Measurements from ENCODE around the gene BMPR1A. TPM values are rescaled to one million over a fixed set of nuclear protein-coding genes. Genes with fewer than 3 reads are reported as not detected.

The BMPR1A gene
- total RNA-seq, 1 donor from 2014 or later, result 42.3 TPM

DNA sequence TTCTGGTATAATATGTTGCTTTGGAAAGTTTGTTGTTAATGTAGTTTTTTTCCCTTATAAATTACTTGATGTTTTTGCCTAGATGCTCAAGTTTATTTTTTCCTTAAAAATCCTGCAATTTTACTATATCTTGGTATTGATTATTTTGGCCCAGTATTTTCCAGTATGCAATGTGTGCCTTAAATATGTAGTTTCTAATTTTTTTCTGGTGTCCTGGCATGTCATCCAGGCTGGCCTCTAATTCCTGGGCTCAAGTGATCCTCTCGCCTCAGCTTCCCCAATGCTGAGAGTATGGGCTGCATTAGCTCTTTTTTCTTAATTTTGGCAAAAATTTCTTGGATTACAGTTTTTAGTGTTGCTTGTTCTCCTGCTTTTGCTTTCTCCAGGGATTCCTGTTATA, 57.6 kb downstream of the BMPR1A start:
- no peak overlapping the region for H3K9ac ChIP-seq (ENCODE audit: low read depth in 1 of 3, low read length in 3 of 3)
- peaks cover 9 to 14% (median 14%) of the 10 kb centered on the region in 3 donors for H3K4me1 ChIP-seq (ENCODE audit: control insufficient read depth in 3 of 3, insufficient read depth in 3 of 3, low read length in 3 of 3)
- H3K4me3 ChIP-seq (ENCODE audit: low read length in 3 of 3), result peak overlapping the region in 1 of 3 donors; percentile 14
- H3K27ac ChIP-seq (ENCODE audit: low read depth, low read length), result no peak overlapping the region
- H3K9me3 ChIP-seq (ENCODE audit: control insufficient read depth in 3 of 3, low read length in 3 of 3), result no peaks in the 10 kb centered on the region
- no peaks in the 10 kb centered on the region for H3K27me3 ChIP-seq (ENCODE audit: control insufficient read depth in 3 of 3, insufficient read depth in 3 of 3, low read length in 3 of 3)
- H3K36me3 ChIP-seq (ENCODE audit: control insufficient read depth in 3 of 3, insufficient read depth in 3 of 3, low read length in 3 of 3), result no peaks in the 10 kb centered on the region

DNA sequence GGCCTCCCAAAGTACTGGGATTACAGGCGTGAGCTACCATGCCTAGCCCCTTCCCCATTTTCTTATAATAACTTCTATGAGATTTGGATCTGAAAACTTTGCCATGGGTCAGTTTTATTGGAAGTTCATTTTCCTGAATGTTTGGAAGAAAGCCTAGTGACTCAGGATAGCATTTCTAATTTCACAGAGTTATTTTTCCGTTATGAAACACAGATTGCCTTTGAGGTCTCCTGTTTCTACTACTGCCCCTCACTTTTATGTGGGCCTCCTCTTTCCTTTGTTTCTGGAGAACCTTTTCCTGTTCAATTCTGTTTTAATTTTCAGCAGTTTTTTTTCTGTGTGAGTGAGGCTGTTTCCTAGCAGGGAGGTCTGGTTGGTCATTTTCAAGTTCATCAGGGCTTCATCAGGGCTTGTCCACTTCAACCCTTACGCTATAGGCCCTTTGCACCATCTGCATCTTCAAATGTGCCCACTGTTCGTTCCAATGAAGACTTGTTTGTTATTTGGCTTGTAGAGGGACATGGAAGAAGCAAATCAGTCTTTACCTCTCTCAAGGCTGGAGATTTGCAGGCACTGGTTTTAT, 58.7 kb downstream of the BMPR1A start:
- Histone ChIP-seq H3K27ac (ENCODE audit: low read depth, low read length) (peak overlapping the region; percentile 33), H3K9me3 (ENCODE audit: control insufficient read depth in 3 of 3, low read length in 3 of 3) (no peaks in the 10 kb centered on the region), H3K36me3 (ENCODE audit: control insufficient read depth in 3 of 3, insufficient read depth in 3 of 3, low read length in 3 of 3) (no peaks in the 10 kb centered on the region), H3K4me3 (ENCODE audit: low read length in 3 of 3) (no peak overlapping the region), H3K4me1 (ENCODE audit: control insufficient read depth in 3 of 3, insufficient read depth in 3 of 3, low read length in 3 of 3) (peaks cover 9 to 14% (median 14%) of the 10 kb centered on the region in 3 donors), H3K9ac (ENCODE audit: low read depth in 1 of 3, low read length in 3 of 3) (no peak overlapping the region), H3K27me3 (ENCODE audit: control insufficient read depth in 3 of 3, insufficient read depth in 3 of 3, low read length in 3 of 3) (no peaks in the 10 kb centered on the region)

DNA sequence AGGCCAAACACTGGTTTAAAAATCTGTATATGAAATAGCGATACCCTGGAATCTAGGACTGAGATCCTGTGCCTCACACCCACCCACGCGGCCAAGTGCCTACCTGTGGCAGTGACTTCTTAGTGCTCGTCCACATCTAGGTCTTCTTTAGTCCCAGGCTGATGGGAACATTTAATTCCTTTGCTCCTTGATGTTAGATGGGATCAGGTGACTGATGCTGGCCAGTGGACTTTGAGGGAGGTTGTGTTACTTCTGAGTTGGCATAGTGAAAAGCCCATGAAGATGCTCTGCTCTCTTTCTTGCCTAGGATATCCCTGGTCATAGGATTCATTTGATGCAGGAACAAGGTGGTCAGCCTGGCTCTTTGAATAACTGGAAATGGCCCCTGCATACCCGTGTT, 59.2 kb downstream of the BMPR1A start:
- H3K36me3 ChIP-seq (ENCODE audit: control insufficient read depth in 3 of 3, insufficient read depth in 3 of 3, low read length in 3 of 3), result no peaks in the 10 kb centered on the region
- no peak overlapping the region for H3K9ac ChIP-seq (ENCODE audit: low read depth in 1 of 3, low read length in 3 of 3)

DNA sequence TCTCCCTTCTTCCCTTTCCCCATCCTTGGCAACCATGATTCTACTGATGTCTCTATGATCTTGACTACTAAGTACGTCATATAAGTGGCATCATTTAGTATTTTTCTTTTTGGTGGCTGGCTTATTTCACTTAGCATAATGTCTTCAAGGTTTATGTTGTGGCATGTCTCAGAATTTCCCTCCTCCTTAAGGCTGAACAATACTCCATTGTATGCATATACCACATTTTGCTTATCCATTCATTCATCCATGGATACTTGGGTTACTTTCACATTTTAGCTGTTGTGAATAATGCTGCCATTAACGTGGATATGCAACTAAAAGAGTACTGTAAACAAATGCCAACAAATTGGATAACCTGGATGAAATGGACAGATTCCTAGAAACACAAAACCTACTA, 60.8 kb downstream of the BMPR1A start:
- H3K9me3 ChIP-seq (ENCODE audit: control insufficient read depth in 3 of 3, low read length in 3 of 3), result no peaks in the 10 kb centered on the region
- no peaks in the 10 kb centered on the region for H3K27me3 ChIP-seq (ENCODE audit: control insufficient read depth in 3 of 3, insufficient read depth in 3 of 3, low read length in 3 of 3)
- H3K27ac ChIP-seq (ENCODE audit: low read depth, low read length), result no peak overlapping the region
- no peak overlapping the region for H3K9ac ChIP-seq (ENCODE audit: low read depth in 1 of 3, low read length in 3 of 3)
- no peaks in the 10 kb centered on the region for H3K36me3 ChIP-seq (ENCODE audit: control insufficient read depth in 3 of 3, insufficient read depth in 3 of 3, low read length in 3 of 3)
- H3K4me3 ChIP-seq (ENCODE audit: low read length in 3 of 3), result no peak overlapping the region
- H3K4me1 ChIP-seq (ENCODE audit: control insufficient read depth in 3 of 3, insufficient read depth in 3 of 3, low read length in 3 of 3), result peaks cover 12 to 17% (median 14%) of the 10 kb centered on the region in 3 donors

More for the DNA sequence above, 59.2 kb downstream of the BMPR1A start:
- H3K4me1 ChIP-seq (ENCODE audit: control insufficient read depth in 3 of 3, insufficient read depth in 3 of 3, low read length in 3 of 3), result peaks cover 12 to 17% (median 14%) of the 10 kb centered on the region in 3 donors
- no peaks in the 10 kb centered on the region for H3K27me3 ChIP-seq (ENCODE audit: control insufficient read depth in 3 of 3, insufficient read depth in 3 of 3, low read length in 3 of 3)
- no peak overlapping the region for H3K4me3 ChIP-seq (ENCODE audit: low read length in 3 of 3)
- H3K9me3 ChIP-seq (ENCODE audit: control insufficient read depth in 3 of 3, low read length in 3 of 3), result no peaks in the 10 kb centered on the region
- H3K27ac ChIP-seq (ENCODE audit: low read depth, low read length), result no peak overlapping the region

DNA sequence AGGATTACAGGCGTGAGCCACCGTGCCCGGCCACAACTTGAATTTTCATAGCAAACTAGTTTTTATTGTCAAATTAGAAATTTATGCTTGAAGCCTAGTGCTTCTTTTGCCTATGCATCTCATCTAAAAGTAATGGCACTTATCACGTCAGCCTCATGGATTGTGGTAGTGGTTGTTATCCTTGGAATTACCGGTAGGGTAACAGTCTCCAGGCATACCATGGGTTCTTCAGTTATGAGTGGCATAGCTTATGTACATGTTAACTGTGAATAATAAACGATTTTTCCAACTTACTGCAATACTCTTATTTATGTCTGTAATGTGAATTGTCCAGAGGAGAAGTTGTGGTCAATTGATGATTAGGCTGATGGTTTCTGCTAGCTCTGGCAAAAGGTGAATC, 63.1 kb downstream of the BMPR1A start:
- Histone ChIP-seq H3K9ac (ENCODE audit: low read depth in 1 of 3, low read length in 3 of 3) (no peak overlapping the region), H3K27me3 (ENCODE audit: control insufficient read depth in 3 of 3, insufficient read depth in 3 of 3, low read length in 3 of 3) (no peaks in the 10 kb centered on the region), H3K4me1 (ENCODE audit: control insufficient read depth in 3 of 3, insufficient read depth in 3 of 3, low read length in 3 of 3) (peaks cover 9 to 25% (median 24%) of the 10 kb centered on the region in 3 donors), H3K4me3 (ENCODE audit: low read length in 3 of 3) (no peak overlapping the region), H3K36me3 (ENCODE audit: control insufficient read depth in 3 of 3, insufficient read depth in 3 of 3, low read length in 3 of 3) (no peaks in the 10 kb centered on the region), H3K9me3 (ENCODE audit: control insufficient read depth in 3 of 3, low read length in 3 of 3) (no peaks in the 10 kb centered on the region), H3K27ac (ENCODE audit: low read depth, low read length) (no peak overlapping the region)

DNA sequence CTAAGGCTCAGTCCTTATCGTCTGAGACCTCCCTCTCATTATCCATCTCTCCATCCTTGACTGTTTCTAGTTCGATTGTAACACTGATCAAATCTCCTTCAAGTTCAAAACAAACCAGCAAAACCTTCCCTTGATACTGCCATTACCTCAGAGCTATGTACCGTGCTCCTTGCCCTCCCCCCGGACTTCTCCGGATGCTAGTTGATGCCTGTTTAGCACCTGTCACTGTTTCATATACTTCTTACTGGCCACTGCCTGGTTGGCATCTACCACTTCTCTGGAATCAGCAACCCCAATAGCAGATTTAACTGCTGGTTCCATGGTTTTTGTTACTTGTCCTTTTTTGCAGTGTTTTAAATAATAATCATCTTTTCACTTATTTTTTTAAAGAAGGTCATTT, 64.1 kb downstream of the BMPR1A start:
- no peaks in the 10 kb centered on the region for H3K27me3 ChIP-seq (ENCODE audit: control insufficient read depth in 3 of 3, insufficient read depth in 3 of 3, low read length in 3 of 3)
- no peak overlapping the region for H3K4me3 ChIP-seq (ENCODE audit: low read length in 3 of 3)
- H3K36me3 ChIP-seq (ENCODE audit: control insufficient read depth in 3 of 3, insufficient read depth in 3 of 3, low read length in 3 of 3), result no peaks in the 10 kb centered on the region
- peaks cover 2 to 20% (median 18%) of the 10 kb centered on the region in 3 donors for H3K4me1 ChIP-seq (ENCODE audit: control insufficient read depth in 3 of 3, insufficient read depth in 3 of 3, low read length in 3 of 3)
- H3K9ac ChIP-seq (ENCODE audit: low read depth in 1 of 3, low read length in 3 of 3), result no peak overlapping the region
- H3K27ac ChIP-seq (ENCODE audit: low read depth, low read length), result no peak overlapping the region
- no peaks in the 10 kb centered on the region for H3K9me3 ChIP-seq (ENCODE audit: control insufficient read depth in 3 of 3, low read length in 3 of 3)

GRCh38 chr10:86821388-86821999, 65.1 kb downstream of the BMPR1A start:
- Histone ChIP-seq H3K4me1 (ENCODE audit: control insufficient read depth in 3 of 3, insufficient read depth in 3 of 3, low read length in 3 of 3) (peaks cover 0 to 16% (median 14%) of the 10 kb centered on the region in 3 donors), H3K9me3 (ENCODE audit: control insufficient read depth in 3 of 3, low read length in 3 of 3) (no peaks in the 10 kb centered on the region), H3K9ac (ENCODE audit: low read depth in 1 of 3, low read length in 3 of 3) (no peak overlapping the region), H3K27me3 (ENCODE audit: control insufficient read depth in 3 of 3, insufficient read depth in 3 of 3, low read length in 3 of 3) (no peaks in the 10 kb centered on the region), H3K4me3 (ENCODE audit: low read length in 3 of 3) (no peak overlapping the region), H3K27ac (ENCODE audit: low read depth, low read length) (no peak overlapping the region), H3K36me3 (ENCODE audit: control insufficient read depth in 3 of 3, insufficient read depth in 3 of 3, low read length in 3 of 3) (no peaks in the 10 kb centered on the region)

- Histone ChIP-seq H3K27ac (ENCODE audit: low read depth, low read length) (no peak overlapping the region), H3K27me3 (ENCODE audit: control insufficient read depth in 3 of 3, insufficient read depth in 3 of 3, low read length in 3 of 3) (no peaks in the 10 kb centered on the region), H3K9me3 (ENCODE audit: control insufficient read depth in 3 of 3, low read length in 3 of 3) (no peaks in the 10 kb centered on the region), H3K36me3 (ENCODE audit: control insufficient read depth in 3 of 3, insufficient read depth in 3 of 3, low read length in 3 of 3) (no peaks in the 10 kb centered on the region), H3K4me3 (ENCODE audit: low read length in 3 of 3) (no peak overlapping the region), H3K9ac (ENCODE audit: low read depth in 1 of 3, low read length in 3 of 3) (no peak overlapping the region), H3K4me1 (ENCODE audit: control insufficient read depth in 3 of 3, insufficient read depth in 3 of 3, low read length in 3 of 3) (peaks cover 0 to 19% (median 14%) of the 10 kb centered on the region in 3 donors)
These were observed 67.1 kb downstream of the BMPR1A start for GRCh38 chr10:86823565-86823964.

GRCh38 chr10:86824151-86824550, 67.7 kb downstream of the BMPR1A start:
- H3K4me3 ChIP-seq (ENCODE audit: low read length in 3 of 3), result no peak overlapping the region
- peaks cover 2 to 19% (median 14%) of the 10 kb centered on the region in 3 donors for H3K4me1 ChIP-seq (ENCODE audit: control insufficient read depth in 3 of 3, insufficient read depth in 3 of 3, low read length in 3 of 3)
- H3K27me3 ChIP-seq (ENCODE audit: control insufficient read depth in 3 of 3, insufficient read depth in 3 of 3, low read length in 3 of 3), result no peaks in the 10 kb centered on the region
- H3K9ac ChIP-seq (ENCODE audit: low read depth in 1 of 3, low read length in 3 of 3), result no peak overlapping the region
- no peaks in the 10 kb centered on the region for H3K36me3 ChIP-seq (ENCODE audit: control insufficient read depth in 3 of 3, insufficient read depth in 3 of 3, low read length in 3 of 3)
- H3K27ac ChIP-seq (ENCODE audit: low read depth, low read length), result no peak overlapping the region
- H3K9me3 ChIP-seq (ENCODE audit: control insufficient read depth in 3 of 3, low read length in 3 of 3), result no peaks in the 10 kb centered on the region

DNA sequence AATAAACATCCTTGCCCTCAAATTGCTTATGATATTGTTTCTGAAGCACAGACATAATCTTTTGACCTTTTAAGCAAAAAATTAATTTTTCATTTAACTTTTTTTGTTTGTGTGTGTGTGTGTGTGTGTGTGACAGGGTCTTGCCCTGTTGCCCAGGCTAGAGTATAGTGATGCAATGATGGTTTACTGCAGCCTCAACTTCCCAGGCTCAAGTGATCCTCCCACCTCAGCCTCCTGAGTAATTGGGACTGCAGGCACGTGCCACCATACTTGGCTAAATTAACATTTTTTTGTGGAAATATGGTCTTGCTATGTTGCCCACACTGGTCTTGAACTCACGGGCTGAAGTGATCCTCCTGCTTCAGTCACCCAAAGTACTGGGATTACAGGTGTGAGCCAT, 68.9 kb downstream of the BMPR1A start:
- no peaks in the 10 kb centered on the region for H3K36me3 ChIP-seq (ENCODE audit: control insufficient read depth in 3 of 3, insufficient read depth in 3 of 3, low read length in 3 of 3)
- peaks cover 14 to 29% (median 24%) of the 10 kb centered on the region in 3 donors for H3K4me1 ChIP-seq (ENCODE audit: control insufficient read depth in 3 of 3, insufficient read depth in 3 of 3, low read length in 3 of 3)
- no peak overlapping the region for H3K27ac ChIP-seq (ENCODE audit: low read depth, low read length)
- H3K4me3 ChIP-seq (ENCODE audit: low read length in 3 of 3), result no peak overlapping the region
- H3K27me3 ChIP-seq (ENCODE audit: control insufficient read depth in 3 of 3, insufficient read depth in 3 of 3, low read length in 3 of 3), result no peaks in the 10 kb centered on the region
- no peaks in the 10 kb centered on the region for H3K9me3 ChIP-seq (ENCODE audit: control insufficient read depth in 3 of 3, low read length in 3 of 3)
- H3K9ac ChIP-seq (ENCODE audit: low read depth in 1 of 3, low read length in 3 of 3), result no peak overlapping the region
